ENCODE results near the gene DPP10.
"Not testable (repeated sequence)": the region's sequence is repeated elsewhere in the genome, so short reads cannot be mapped to it uniquely, and the experiment has no call there.

The DPP10 gene

GRCh38 chr2:114962532-114962931, 520.1 kb downstream of the DPP10 start:
- no peak for DNase-seq (ENCODE audit: low spot score)

GRCh38 chr2:114968748-114969400, 526.4 kb downstream of the DPP10 start:
- no peak for DNase-seq (ENCODE audit: low spot score)

GRCh38 chr2:115004321-115004720, 561.9 kb downstream of the DPP10 start:
- DNase-seq (ENCODE audit: low spot score) = not testable (repeated sequence)

- no peak for DNase-seq (ENCODE audit: low spot score)
Measured at GRCh38 chr2:115011721-115012120, 569.3 kb downstream of the DPP10 start.

GRCh38 chr2:115022013-115022412, 579.6 kb downstream of the DPP10 start:
- not testable (repeated sequence) for DNase-seq (ENCODE audit: low spot score)

GRCh38 chr2:115034801-115035200, 592.4 kb downstream of the DPP10 start:
- no peak for DNase-seq (ENCODE audit: low spot score)

GRCh38 chr2:115036818-115037217, 594.4 kb downstream of the DPP10 start:
- no peak for DNase-seq (ENCODE audit: low spot score)

GRCh38 chr2:115057473-115057872, 615.0 kb downstream of the DPP10 start:
- DNase-seq (ENCODE audit: low spot score) = no peak

- DNase-seq (ENCODE audit: low spot score) = no peak
Measured at GRCh38 chr2:115070002-115070401, 627.6 kb downstream of the DPP10 start.

- no peak for DNase-seq (ENCODE audit: low spot score)
Measured at GRCh38 chr2:115071534-115071933, 629.1 kb downstream of the DPP10 start.

GRCh38 chr2:115075800-115076199, 633.4 kb downstream of the DPP10 start:
- DNase-seq (ENCODE audit: low spot score) = no peak

GRCh38 chr2:115077626-115078025, 635.2 kb downstream of the DPP10 start:
- DNase-seq (ENCODE audit: low spot score) = no peak

GRCh38 chr2:115083225-115083624, 640.8 kb downstream of the DPP10 start:
- DNase-seq (ENCODE audit: low spot score) = peak; percentile 3

- DNase-seq (ENCODE audit: low spot score) = no peak
Measured at GRCh38 chr2:115083711-115084110, 641.3 kb downstream of the DPP10 start.

GRCh38 chr2:115084446-115084845, 642.0 kb downstream of the DPP10 start:
- no peak for DNase-seq (ENCODE audit: low spot score)

- not testable (repeated sequence) for DNase-seq (ENCODE audit: low spot score)
Measured at GRCh38 chr2:115086051-115086620, 643.7 kb downstream of the DPP10 start.

- no peak for DNase-seq (ENCODE audit: low spot score)
Measured at GRCh38 chr2:115094441-115094840, 652.0 kb downstream of the DPP10 start.

- no peak for DNase-seq (ENCODE audit: low spot score)
Measured at GRCh38 chr2:115105966-115106365, 663.5 kb downstream of the DPP10 start.

GRCh38 chr2:115115135-115115534, 672.7 kb downstream of the DPP10 start:
- no peak for DNase-seq (ENCODE audit: low spot score)

GRCh38 chr2:115118306-115118705, 675.9 kb downstream of the DPP10 start:
- no peak for DNase-seq (ENCODE audit: low spot score)

GRCh38 chr2:115119086-115119485, 676.6 kb downstream of the DPP10 start:
- no peak for DNase-seq (ENCODE audit: low spot score)

GRCh38 chr2:115122701-115123100, 680.3 kb downstream of the DPP10 start:
- DNase-seq (ENCODE audit: low spot score) = no peak

GRCh38 chr2:115124817-115125216, 682.4 kb downstream of the DPP10 start:
- no peak for DNase-seq (ENCODE audit: low spot score)

GRCh38 chr2:115129536-115129935, 687.1 kb downstream of the DPP10 start:
- no peak for DNase-seq (ENCODE audit: low spot score)
